ENCODE results near the gene PDZD4. TPM values are rescaled to one million over a fixed set of nuclear protein-coding genes. Genes with fewer than 3 reads are reported as not detected.

Gene PDZD4
- total RNA-seq, 1 donor = under 0.01 TPM

DNA sequence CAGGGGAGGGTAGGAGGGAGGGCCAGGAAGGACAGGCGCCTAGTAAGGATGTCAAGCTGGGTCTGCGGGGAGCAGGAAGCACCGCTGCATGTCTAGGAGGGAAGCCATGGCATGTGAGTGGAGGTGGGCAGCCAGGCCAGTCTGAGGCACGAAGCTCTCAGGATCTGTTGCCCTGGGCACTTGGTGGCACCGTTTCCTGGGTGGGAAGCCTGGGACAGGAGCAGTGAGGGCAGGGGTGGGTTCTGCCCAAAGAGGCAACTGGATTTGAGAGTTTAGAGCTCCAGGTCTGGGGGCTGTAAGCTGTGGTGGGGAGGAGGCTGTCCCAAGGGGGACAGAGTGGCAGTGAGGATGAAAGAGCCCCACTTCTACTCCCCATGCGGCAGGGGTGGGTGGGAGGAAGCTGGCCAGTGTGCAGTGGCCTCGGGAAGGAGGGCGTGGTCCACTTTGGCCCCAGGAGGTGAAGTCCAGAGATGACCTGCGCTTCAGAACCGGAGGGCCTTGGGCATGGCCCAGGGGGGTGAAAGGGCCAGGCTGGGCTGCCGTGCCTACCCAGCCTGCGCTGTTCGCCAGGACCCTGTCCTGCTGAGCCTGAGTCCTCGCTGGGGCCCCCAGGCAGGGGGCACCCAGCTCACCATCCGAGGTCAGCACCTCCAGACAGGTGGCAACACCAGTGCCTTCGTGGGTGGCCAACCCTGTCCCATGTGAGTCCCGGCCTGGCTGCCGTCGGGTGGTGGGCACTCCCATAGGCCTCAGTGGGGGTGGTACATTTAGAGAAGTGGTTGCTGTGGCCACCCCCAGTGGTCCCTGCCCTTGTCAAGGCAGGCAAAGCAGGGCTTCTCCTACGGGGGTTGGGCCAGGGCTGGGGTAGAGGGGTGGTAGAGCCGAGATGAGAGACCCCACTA is 57.8 kb downstream of the PDZD4 start:
- peak; percentile 87 for DNase-seq (ENCODE audit: insufficient read length, low spot score, missing footprints)
- no peaks in the 10 kb centered on the region for H3K27me3 ChIP-seq (ENCODE audit: insufficient read depth, low read length)
- no peak overlapping the region for H3K4me2 ChIP-seq (ENCODE audit: insufficient read depth, low read length)
- H4K20me1 ChIP-seq (ENCODE audit: insufficient read depth, low read length) = no peaks in the 10 kb centered on the region
- H3K4me1 ChIP-seq (ENCODE audit: insufficient read depth, low read length) = no peaks in the 10 kb centered on the region
- no peak overlapping the region for H2AFZ ChIP-seq (ENCODE audit: low read length)
- no peaks in the 10 kb centered on the region for H3K79me2 ChIP-seq (ENCODE audit: insufficient read depth, low read length)
- no peak overlapping the region for H3K4me3 ChIP-seq (ENCODE audit: insufficient read depth, low read length)
- no peaks in the 10 kb centered on the region for H3K36me3 ChIP-seq (ENCODE audit: insufficient read depth, low read length)
- H3K9me3 ChIP-seq (ENCODE audit: low read depth, low read length) = no peaks in the 10 kb centered on the region
- no peak overlapping the region for H3K27ac ChIP-seq (ENCODE audit: low read depth, low read length)
- TF ChIP-seq, protein P1, sequence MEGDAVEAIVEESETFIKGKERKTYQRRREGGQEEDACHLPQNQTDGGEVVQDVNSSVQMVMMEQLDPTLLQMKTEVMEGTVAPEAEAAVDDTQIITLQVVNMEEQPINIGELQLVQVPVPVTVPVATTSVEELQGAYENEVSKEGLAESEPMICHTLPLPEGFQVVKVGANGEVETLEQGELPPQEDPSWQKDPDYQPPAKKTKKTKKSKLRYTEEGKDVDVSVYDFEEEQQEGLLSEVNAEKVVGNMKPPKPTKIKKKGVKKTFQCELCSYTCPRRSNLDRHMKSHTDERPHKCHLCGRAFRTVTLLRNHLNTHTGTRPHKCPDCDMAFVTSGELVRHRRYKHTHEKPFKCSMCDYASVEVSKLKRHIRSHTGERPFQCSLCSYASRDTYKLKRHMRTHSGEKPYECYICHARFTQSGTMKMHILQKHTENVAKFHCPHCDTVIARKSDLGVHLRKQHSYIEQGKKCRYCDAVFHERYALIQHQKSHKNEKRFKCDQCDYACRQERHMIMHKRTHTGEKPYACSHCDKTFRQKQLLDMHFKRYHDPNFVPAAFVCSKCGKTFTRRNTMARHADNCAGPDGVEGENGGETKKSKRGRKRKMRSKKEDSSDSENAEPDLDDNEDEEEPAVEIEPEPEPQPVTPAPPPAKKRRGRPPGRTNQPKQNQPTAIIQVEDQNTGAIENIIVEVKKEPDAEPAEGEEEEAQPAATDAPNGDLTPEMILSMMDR (IDR thresholded peaks at IDR 0.05; ENCODE audit: extremely low read depth, low read depth, low read length) = no peak

DNA sequence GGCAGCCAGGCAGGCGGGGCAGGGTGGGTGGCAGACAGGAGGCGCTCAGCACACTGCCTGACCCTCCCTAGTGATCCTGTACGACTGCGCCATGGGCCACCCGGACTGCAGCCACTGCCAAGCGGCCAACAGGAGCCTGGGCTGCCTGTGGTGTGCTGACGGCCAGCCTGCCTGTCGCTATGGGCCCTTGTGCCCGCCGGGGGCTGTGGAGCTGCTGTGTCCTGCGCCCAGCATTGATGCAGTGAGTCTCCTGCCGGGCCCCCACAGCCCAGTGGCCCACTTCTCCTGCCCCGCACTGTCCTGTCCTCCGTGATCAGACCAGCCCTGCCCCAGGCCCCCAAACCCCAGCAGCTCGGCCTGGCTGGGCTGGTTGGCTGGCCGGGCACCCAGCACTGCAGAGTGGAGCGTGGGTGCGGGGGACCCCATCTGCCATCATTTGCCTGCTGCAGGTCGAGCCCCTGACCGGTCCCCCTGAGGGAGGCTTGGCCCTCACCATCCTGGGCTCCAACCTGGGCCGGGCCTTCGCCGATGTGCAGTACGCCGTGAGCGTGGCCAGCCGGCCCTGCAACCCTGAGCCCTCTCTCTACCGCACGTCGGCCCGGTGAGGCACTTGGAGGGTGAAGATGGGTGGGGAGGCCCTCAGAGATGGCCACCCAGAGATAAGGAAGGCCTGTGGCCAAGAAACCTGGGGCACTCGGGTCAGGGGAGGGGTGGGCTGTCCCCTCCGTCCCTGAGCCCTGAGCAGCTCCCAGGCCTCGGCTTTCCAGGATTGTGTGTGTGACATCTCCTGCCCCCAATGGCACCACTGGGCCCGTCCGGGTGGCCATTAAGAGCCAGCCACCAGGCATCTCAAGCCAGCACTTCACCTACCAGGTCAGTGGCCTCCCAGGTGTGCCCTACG is 58.7 kb downstream of the PDZD4 start:
- Histone ChIP-seq H3K4me3 (ENCODE audit: insufficient read depth, low read length) (no peak overlapping the region), H3K79me2 (ENCODE audit: insufficient read depth, low read length) (no peaks in the 10 kb centered on the region), H3K27me3 (ENCODE audit: insufficient read depth, low read length) (no peaks in the 10 kb centered on the region), H3K4me2 (ENCODE audit: insufficient read depth, low read length) (no peak overlapping the region), H3K9me3 (ENCODE audit: low read depth, low read length) (no peaks in the 10 kb centered on the region), H3K36me3 (ENCODE audit: insufficient read depth, low read length) (no peaks in the 10 kb centered on the region), H2AFZ (ENCODE audit: low read length) (no peak overlapping the region), H3K4me1 (ENCODE audit: insufficient read depth, low read length) (peaks cover 2% of the 10 kb centered on the region), H3K27ac (ENCODE audit: low read depth, low read length) (no peak overlapping the region), H4K20me1 (ENCODE audit: insufficient read depth, low read length) (peaks cover 2% of the 10 kb centered on the region)
- peak; percentile 75 for DNase-seq (ENCODE audit: insufficient read length, low spot score, missing footprints)
- TF ChIP-seq, protein P1 (IDR thresholded peaks at IDR 0.05; ENCODE audit: extremely low read depth, low read depth, low read length) = no peak

- peak; percentile 91 for DNase-seq (ENCODE audit: insufficient read length, low spot score, missing footprints)
- TF ChIP-seq, protein P1 (IDR thresholded peaks at IDR 0.05; ENCODE audit: extremely low read depth, low read depth, low read length) = no peak
- H3K79me2 ChIP-seq (ENCODE audit: insufficient read depth, low read length) = no peaks in the 10 kb centered on the region
These were observed 59.5 kb downstream of the PDZD4 start for GRCh38 chrX:153770601-153771414.

More at GRCh38 chrX:153770601-153771414, 59.5 kb downstream of the PDZD4 start:
- H3K4me2 ChIP-seq (ENCODE audit: insufficient read depth, low read length) = no peak overlapping the region
- H3K27ac ChIP-seq (ENCODE audit: low read depth, low read length) = no peak overlapping the region
- H2AFZ ChIP-seq (ENCODE audit: low read length) = no peak overlapping the region
- H3K9me3 ChIP-seq (ENCODE audit: low read depth, low read length) = no peaks in the 10 kb centered on the region
- no peaks in the 10 kb centered on the region for H3K36me3 ChIP-seq (ENCODE audit: insufficient read depth, low read length)
- H3K27me3 ChIP-seq (ENCODE audit: insufficient read depth, low read length) = no peaks in the 10 kb centered on the region
- no peak overlapping the region for H3K4me3 ChIP-seq (ENCODE audit: insufficient read depth, low read length)
- peaks cover 5% of the 10 kb centered on the region for H4K20me1 ChIP-seq (ENCODE audit: insufficient read depth, low read length)
- peaks cover 5% of the 10 kb centered on the region for H3K4me1 ChIP-seq (ENCODE audit: insufficient read depth, low read length)

Measured in osteoblast (primary cell).